Testis (tissue), 2 donors: ENCODE measurements around the gene PHOSPHO1.
"Not testable (repeated sequence)": the region's sequence is repeated elsewhere in the genome, so short reads cannot be mapped to it uniquely, and the experiment has no call there.

ENCODE experiments used
- POLR2A ChIP-seq: fragments of 450-650 bp; IDR thresholded peaks from one replicate; pipeline ENCODE4 v1.6.1; 2017; ENCODE audit warnings: antibody characterized with exemption, mild to moderate bottlenecking, moderate library complexity
- TF ChIP-seq, protein P1 (sequence below), 3 experiments: fragments of 450-650 bp in 2 of 3; fragments of 200-600 bp in 1 of 3; sonication (generic) in 1 of 3; IDR thresholded peaks; one replicate each; pipeline ENCODE4 v1.5.1; 2016 to 2019; ENCODE audit warnings: antibody characterized with exemption in 3 of 3, mild to moderate bottlenecking in 2 of 3, moderate library complexity in 1 of 3

DNA sequence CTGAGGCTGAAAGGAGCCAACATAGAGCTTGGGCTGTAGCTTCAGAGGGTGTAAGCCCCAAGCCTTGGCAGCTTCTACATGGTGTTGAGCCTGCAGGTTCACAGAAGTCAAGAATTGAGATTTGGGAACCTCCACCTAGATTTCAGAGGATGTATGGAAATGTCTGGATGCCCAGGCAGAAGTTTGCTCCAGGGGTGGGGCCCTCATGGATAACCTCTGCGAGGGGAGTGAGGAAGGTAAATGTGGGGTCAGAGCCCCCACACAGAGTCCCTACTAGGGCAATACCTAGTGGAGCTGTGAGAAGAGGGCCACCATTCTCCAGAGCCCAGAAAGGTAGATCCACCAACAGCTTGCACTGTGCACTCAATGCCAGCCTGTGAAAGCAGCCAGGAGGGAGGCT is 45.2 kb downstream of the PHOSPHO1 start:
- TF ChIP-seq, protein P1, sequence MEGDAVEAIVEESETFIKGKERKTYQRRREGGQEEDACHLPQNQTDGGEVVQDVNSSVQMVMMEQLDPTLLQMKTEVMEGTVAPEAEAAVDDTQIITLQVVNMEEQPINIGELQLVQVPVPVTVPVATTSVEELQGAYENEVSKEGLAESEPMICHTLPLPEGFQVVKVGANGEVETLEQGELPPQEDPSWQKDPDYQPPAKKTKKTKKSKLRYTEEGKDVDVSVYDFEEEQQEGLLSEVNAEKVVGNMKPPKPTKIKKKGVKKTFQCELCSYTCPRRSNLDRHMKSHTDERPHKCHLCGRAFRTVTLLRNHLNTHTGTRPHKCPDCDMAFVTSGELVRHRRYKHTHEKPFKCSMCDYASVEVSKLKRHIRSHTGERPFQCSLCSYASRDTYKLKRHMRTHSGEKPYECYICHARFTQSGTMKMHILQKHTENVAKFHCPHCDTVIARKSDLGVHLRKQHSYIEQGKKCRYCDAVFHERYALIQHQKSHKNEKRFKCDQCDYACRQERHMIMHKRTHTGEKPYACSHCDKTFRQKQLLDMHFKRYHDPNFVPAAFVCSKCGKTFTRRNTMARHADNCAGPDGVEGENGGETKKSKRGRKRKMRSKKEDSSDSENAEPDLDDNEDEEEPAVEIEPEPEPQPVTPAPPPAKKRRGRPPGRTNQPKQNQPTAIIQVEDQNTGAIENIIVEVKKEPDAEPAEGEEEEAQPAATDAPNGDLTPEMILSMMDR (IDR thresholded peaks at IDR 0.05), result not testable (repeated sequence)
- not testable (repeated sequence) for TF ChIP-seq POLR2A
